ENCODE data around the gene DICER1.

DICER1 gene

GRCh38 chr14:95113476-95113875 lies 43.9 kb downstream of the DICER1 start:
- no peak overlapping the region for H3K9ac ChIP-seq (ENCODE audit: low read depth, low read length, poor library complexity, severe bottlenecking)
- H3K9me3 ChIP-seq (ENCODE audit: insufficient read depth, low read depth, low read length) = no peaks in the 10 kb centered on the region
- no peaks in the 10 kb centered on the region for H3K27me3 ChIP-seq (ENCODE audit: insufficient read depth, low read length, poor library complexity, severe bottlenecking)
- TF ChIP-seq CTCF (conservative IDR thresholded peaks at IDR 0.05; ENCODE audit: low read length) = no peak
- TF ChIP-seq EZH2phosphoT487 (IDR thresholded peaks at IDR 0.05; ENCODE audit: borderline replicate concordance) = no peak
- H3K4me1 ChIP-seq (ENCODE audit: insufficient read depth, low read length, poor library complexity, severe bottlenecking) = no peaks in the 10 kb centered on the region
- peaks cover 89% of the 10 kb centered on the region for H3K36me3 ChIP-seq (ENCODE audit: insufficient read depth, low read length)
- H3K4me3 ChIP-seq (ENCODE audit: low read length, poor library complexity, severe bottlenecking) = no peak overlapping the region
- no peak overlapping the region for H3K4me2 ChIP-seq (ENCODE audit: low read depth, low read length, poor library complexity, severe bottlenecking)
- H3K9me2 ChIP-seq (replicated peaks; ENCODE audit: low read depth, low read length) = no peaks in the 10 kb centered on the region
- no peak overlapping the region for H2AFZ ChIP-seq (ENCODE audit: low read length)
- no peaks in the 10 kb centered on the region for H4K20me1 ChIP-seq (ENCODE audit: insufficient read depth, low read length, poor library complexity, severe bottlenecking)
- H3K79me2 ChIP-seq (ENCODE audit: insufficient read depth, low read length) = no peaks in the 10 kb centered on the region
- no peaks in the 10 kb centered on the region for H3F3A ChIP-seq (ENCODE audit: low read depth)

- Histone ChIP-seq H3K79me2 (ENCODE audit: insufficient read depth, low read length) (no peaks in the 10 kb centered on the region), H3K9me3 (ENCODE audit: insufficient read depth, low read depth, low read length) (no peaks in the 10 kb centered on the region), H3K4me3 (ENCODE audit: low read length, poor library complexity, severe bottlenecking) (no peak overlapping the region), H3K36me3 (ENCODE audit: insufficient read depth, low read length) (peaks cover 92% of the 10 kb centered on the region), H4K20me1 (ENCODE audit: insufficient read depth, low read length, poor library complexity, severe bottlenecking) (no peaks in the 10 kb centered on the region), H3K4me1 (ENCODE audit: insufficient read depth, low read length, poor library complexity, severe bottlenecking) (no peaks in the 10 kb centered on the region), H3K27me3 (ENCODE audit: insufficient read depth, low read length, poor library complexity, severe bottlenecking) (no peaks in the 10 kb centered on the region), H3K9me2 (replicated peaks; ENCODE audit: low read depth, low read length) (no peaks in the 10 kb centered on the region), H3F3A (ENCODE audit: low read depth) (no peaks in the 10 kb centered on the region), H3K4me2 (ENCODE audit: low read depth, low read length, poor library complexity, severe bottlenecking) (no peak overlapping the region), H2AFZ (ENCODE audit: low read length) (no peak overlapping the region), H3K9ac (ENCODE audit: low read depth, low read length, poor library complexity, severe bottlenecking) (no peak overlapping the region)
- TF ChIP-seq CTCF (conservative IDR thresholded peaks at IDR 0.05; ENCODE audit: low read length) (no peak), EZH2phosphoT487 (IDR thresholded peaks at IDR 0.05; ENCODE audit: borderline replicate concordance) (no peak)
Measured at GRCh38 chr14:95111507-95112164, 45.7 kb downstream of the DICER1 start.

DNA sequence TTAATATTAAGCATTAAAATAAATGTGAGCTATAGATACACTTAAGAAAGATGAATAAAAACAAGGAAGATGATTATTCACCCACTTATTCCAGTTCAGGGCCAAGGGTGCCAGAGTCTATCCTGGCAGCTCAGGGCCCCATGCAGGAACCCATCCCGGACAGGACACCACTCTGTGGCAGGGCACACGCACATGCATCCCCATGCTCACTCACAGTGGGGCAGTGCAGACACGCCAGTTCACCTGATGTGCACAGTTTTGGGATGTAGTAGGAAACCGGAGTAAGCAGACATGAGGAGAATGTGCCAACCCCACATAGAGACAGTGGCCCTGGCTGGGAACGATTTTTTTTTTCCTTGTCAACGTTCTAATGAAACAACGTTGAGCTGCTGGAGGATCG lies 47.2 kb downstream of the DICER1 start:
- no peaks in the 10 kb centered on the region for H3K79me2 ChIP-seq (ENCODE audit: insufficient read depth, low read length)
- no peak overlapping the region for H3K4me2 ChIP-seq (ENCODE audit: low read depth, low read length, poor library complexity, severe bottlenecking)
- no peaks in the 10 kb centered on the region for H4K20me1 ChIP-seq (ENCODE audit: insufficient read depth, low read length, poor library complexity, severe bottlenecking)
- no peak overlapping the region for H2AFZ ChIP-seq (ENCODE audit: low read length)
- TF ChIP-seq CTCF (conservative IDR thresholded peaks at IDR 0.05; ENCODE audit: low read length) (no peak), EZH2phosphoT487 (IDR thresholded peaks at IDR 0.05; ENCODE audit: borderline replicate concordance) (no peak)
- H3F3A ChIP-seq (ENCODE audit: low read depth) = no peaks in the 10 kb centered on the region
- H3K9ac ChIP-seq (ENCODE audit: low read depth, low read length, poor library complexity, severe bottlenecking) = no peak overlapping the region
- H3K4me3 ChIP-seq (ENCODE audit: low read length, poor library complexity, severe bottlenecking) = no peak overlapping the region
- H3K9me3 ChIP-seq (ENCODE audit: insufficient read depth, low read depth, low read length) = no peaks in the 10 kb centered on the region
- no peaks in the 10 kb centered on the region for H3K9me2 ChIP-seq (replicated peaks; ENCODE audit: low read depth, low read length)
- H3K4me1 ChIP-seq (ENCODE audit: insufficient read depth, low read length, poor library complexity, severe bottlenecking) = no peaks in the 10 kb centered on the region
- H3K27me3 ChIP-seq (ENCODE audit: insufficient read depth, low read length, poor library complexity, severe bottlenecking) = no peaks in the 10 kb centered on the region
- peaks cover 87% of the 10 kb centered on the region for H3K36me3 ChIP-seq (ENCODE audit: insufficient read depth, low read length)

Data from Loucy (cell line).